EL (cell line): ENCODE measurements around the gene AKR1C8.
"Not testable (repeated sequence)": the region's sequence is repeated elsewhere in the genome, so short reads cannot be mapped to it uniquely, and the experiment has no call there.

Experiments
- DNase-seq: peaks from one replicate; pipeline ENCODE4 v3.0.0-alpha.2; 2016

AKR1C8 gene

DNA sequence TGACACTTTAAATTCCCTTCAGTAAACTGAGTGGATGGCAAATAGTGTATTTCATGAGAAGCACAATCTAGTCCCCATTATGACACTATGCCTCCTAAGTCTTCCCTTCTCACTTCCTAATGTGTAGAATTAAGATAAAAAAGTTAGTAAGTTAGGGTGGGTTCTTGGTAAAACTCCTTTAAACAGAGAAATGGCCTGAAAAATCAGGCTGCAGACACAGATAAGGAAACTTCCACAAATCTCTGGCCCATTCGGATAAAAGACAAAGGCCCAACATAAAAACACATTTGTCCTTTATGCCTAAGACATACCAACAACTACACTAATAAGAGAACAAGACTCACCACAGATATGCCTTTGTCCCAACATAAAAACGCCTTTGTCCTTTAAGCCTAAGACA is 21.5 kb downstream of the AKR1C8 start:
- DNase-seq: no peak

DNA sequence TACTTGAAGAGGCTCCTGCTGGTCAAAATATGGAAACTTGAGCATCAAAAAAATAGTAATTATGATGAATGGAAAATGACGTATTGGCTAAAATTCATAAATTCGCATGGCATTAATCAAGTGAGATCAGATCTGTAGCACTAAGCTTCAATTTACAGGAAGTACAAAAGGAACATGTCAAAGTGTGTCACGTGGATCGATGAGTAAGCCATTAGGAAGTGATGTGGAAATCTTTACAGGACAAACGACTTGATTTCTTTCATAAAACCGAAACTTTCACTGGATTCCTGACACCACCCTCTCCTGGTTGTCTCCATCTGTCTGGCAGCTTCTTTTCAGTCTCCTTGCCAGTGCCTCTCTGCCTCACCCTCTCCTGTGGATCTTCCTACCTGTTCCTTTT is 25.8 kb downstream of the AKR1C8 start:
- peak; percentile 12 for DNase-seq

DNA sequence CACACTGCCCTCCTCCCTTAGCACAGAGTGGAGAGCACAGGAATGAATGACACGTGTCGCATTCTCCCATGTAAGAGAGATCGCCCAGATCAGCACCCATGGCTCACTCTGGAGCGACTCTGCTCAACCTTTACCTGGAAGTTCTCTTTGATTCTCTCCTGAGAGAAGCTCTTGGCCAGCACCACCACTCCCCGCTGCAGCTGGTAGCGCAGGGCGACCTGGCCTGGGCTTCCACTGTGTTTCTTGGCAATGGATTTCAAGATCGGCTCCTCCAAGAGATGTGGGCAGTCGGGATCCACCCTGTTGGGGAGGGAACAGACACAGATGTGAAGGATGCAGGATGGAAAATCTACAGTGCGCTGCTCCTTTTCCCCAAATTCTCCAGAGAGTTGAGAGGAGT is 27.4 kb downstream of the AKR1C8 start:
- no peak for DNase-seq

GRCh38 chr10:5155951-5156350 is 29.0 kb downstream of the AKR1C8 start:
- DNase-seq: no peak

DNA sequence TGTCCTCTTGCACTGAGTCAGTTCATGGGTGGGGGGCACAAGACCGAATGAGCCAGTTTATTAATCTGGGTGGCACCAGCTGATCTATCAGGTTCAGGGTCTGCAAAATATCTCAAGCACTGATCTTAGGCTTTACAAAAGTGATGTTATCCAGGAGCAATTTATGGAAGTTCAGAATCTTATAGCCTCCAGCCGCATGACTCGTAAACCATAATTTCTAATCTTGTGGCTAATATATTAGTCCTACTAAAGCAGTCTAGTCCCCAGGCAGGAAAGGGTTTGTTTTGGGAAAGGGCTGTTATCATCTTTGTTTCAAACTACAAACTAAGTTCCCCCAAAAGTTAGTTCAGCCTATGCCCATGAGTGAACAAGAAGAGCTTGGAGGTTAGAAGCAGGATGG is 33.9 kb downstream of the AKR1C8 start:
- peak; percentile 52 for DNase-seq

DNA sequence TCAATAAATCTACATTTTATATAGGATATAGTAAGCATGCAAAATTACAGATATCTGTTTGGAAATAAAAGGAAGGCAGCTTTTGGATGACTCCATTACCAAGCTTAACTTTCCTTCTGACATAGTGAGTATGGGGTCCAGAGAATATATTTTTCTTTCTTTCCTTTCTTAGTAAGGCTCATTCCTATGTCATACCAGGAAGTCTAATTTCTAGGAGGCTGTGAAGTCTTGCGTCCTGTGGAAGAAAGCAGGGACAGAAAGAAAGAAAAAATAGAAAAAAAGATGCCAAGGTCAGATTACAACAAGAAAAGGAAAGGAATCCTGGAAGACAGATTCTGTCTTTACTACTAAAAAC is 36.3 kb downstream of the AKR1C8 start:
- DNase-seq: no peak

- DNase-seq: no peak
Observed at GRCh38 chr10:5147981-5148677, 36.8 kb downstream of the AKR1C8 start.

GRCh38 chr10:5147255-5147980 is 37.5 kb downstream of the AKR1C8 start:
- no peak for DNase-seq

GRCh38 chr10:5146920-5147254 is 38.1 kb downstream of the AKR1C8 start:
- DNase-seq: no peak

DNA sequence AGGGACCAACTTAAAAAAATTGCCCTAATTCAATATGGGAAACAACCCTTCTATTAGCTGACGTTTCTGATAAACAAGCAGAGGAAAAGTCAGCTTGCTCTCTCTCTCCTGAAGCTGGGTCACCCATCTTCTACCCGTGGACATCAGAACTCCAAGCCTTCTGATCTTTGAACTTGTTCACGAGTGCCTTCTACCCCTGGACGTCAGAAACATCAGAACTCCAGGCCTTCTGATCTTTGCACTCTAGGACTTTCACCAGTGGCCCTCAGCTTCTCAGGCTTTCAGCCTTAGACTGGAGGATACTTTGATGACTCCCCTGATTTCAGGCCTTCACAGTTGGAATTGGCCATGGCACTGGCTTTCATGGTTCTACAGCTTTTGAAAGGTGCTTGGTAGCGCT is 41.8 kb downstream of the AKR1C8 start:
- no peak for DNase-seq

DNA sequence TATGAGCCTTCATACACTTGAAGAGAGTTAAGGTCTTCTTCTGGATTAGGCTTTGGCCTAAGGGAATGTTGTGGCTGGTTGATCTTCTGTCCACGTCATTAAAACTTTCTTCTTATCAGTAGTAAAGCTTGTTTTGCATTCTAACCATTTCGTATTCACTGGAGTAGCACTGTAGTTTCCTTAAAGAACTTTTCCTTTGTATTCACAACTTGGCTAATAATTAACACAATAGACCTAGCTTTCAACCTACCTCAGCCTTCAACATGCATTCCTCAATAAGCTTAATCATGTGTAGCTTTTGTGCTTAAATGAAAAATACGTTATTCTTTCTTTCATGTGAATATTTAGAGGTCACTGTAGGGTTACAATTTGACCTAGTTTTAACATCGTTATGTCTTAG is 42.8 kb downstream of the AKR1C8 start:
- no peak for DNase-seq

- not testable (repeated sequence) for DNase-seq
Observed at GRCh38 chr10:5137699-5138098, 47.3 kb downstream of the AKR1C8 start.

DNA sequence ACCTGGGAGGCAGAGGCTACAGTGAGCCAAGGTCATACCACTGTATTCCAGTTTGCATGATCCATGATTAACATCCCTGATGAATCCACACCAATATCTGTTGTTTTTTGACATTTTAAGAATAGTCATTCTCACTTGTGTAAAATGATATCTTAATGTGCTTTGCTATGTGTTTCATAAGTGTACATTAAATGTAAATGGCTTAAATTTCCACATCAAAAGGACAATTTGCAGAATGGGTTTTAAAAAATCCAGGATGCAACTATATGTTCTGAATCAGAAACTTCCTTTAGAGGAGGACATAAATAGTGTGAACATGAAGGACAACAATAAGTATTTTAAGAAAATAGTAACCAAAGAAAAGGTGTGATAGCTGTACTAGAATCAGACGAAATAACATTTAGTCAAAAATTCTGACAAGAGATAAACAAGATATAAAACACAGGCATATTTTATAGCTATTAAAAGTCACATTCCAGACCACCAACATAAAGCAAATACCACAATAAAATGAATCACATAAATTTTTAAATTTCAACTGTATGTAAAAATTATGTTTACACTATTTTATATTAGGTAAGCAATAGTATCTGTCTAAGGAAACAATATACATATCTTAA is 48.4 kb downstream of the AKR1C8 start:
- DNase-seq: no peak

GRCh38 chr10:5135581-5135980 is 49.4 kb downstream of the AKR1C8 start:
- no peak for DNase-seq

- no peak for DNase-seq
Observed at GRCh38 chr10:5125315-5126044, 59.5 kb downstream of the AKR1C8 start.

GRCh38 chr10:5123886-5124285 is 61.1 kb downstream of the AKR1C8 start:
- no peak for DNase-seq

DNA sequence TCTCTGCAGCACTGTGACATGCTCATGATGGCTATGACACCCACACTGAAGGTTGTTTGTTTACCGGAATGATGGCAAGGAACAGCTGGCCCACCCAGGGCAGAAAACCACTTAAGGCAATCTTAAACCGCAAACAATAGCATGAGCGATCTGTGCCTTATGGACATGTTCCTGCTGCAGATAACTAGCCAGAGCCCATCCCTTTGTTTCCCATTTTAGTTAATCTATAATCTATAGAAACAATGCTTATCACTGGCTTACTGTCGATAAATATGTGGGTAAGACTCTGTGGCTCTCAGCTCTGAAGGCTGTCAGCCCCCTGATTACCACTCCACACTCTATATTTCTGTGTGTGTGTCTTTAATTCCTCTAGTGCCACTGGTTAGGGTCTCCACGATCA is 65.0 kb downstream of the AKR1C8 start:
- not testable (repeated sequence) for DNase-seq

GRCh38 chr10:5117026-5117425 is 67.9 kb downstream of the AKR1C8 start:
- no peak for DNase-seq

- DNase-seq: no peak
Observed at GRCh38 chr10:5116621-5117020, 68.3 kb downstream of the AKR1C8 start.

DNA sequence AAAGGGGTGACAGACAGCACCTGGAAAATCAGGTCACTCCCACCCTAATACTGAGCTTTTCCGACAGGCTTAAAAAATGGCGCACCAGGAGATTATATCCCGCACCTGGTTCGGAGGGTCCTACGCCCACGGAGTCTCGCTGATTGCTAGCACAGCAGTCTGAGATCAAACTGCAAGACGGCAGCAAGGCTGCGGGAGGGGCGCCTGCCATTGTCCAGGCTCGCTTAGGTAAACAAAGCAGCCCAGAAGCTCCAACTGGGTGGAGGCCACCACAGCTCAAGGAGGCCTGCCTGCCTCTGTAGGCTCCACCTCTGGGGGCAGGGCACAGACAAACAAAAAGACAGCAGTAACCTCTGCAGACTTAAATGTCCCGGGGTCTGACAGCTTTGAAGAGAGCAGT is 75.1 kb downstream of the AKR1C8 start:
- DNase-seq: not testable (repeated sequence)

DNA sequence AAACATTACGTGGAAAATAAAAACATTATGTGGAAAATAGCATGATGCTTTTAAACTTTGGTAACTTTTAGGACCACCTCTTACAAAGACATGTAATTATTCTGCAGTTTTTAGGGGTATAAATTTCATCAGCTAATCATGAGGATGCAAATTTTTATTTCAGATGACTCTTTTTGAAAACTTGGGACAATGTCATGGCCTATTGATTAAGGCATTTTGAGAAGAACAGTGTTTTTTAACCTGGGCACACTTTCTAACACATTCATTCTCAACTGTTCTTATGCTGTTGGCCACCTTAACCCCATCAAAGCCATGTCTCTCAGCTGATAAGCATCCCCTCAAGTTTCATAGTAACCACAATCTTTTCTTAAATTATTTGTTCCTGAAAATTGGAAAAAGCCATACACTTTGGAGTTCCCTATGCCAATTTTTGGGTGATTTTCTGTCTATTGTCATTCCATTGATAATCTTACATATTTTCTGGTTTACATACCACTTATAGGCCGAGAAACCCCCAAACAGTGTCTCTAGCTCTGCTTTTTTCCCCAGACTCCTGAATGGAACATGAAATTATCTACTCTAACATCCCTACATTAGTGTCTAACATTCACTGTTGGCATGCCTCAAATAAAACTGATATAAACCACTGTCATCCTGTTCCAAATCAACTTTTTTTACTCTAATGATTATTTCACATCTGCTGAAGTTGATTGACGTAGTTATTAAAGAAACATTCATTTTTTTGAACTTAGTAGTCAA is 76.1 kb downstream of the AKR1C8 start:
- DNase-seq: no peak

- DNase-seq: no peak
Observed at GRCh38 chr10:5107860-5108526, 77.0 kb downstream of the AKR1C8 start.
